Measurements from ENCODE around the gene NFKBIE.
"Not testable (repeated sequence)": the region's sequence is repeated elsewhere in the genome, so short reads cannot be mapped to it uniquely, and the experiment has no call there.

DNA sequence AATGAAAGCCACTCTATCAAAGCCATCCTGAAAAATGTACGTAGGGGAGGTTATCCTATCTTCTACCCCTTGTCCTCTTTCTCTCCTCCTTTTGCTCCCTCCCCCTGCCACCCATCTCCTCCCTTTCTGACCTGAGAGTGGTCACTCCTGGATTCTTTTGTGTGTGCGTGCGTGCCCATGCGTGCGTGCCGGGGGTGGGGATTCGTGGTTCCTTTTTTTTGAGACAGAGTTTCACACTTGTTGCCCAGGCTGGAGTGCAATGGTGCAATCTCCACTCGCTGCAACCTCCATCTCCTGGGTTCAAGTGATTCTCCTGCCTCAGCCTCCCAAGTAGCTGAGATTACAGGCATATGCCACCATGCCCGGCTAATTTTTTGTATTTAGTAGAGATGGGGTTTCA lies 33.9 kb downstream of the NFKBIE start:
- TF ChIP-seq POLR2A (IDR thresholded peaks at IDR 0.05; ENCODE audit: insufficient read depth in 1 of 2, low read depth in 2 of 2, low read length in 2 of 2); CBFB (CRISPR knock-in tag; IDR thresholded peaks at IDR 0.05); YY1 (IDR thresholded peaks at IDR 0.05; ENCODE audit: insufficient read depth, insufficient replicate concordance, low read depth, low read length); ZFP36 (IDR thresholded peaks at IDR 0.05; ENCODE audit: borderline replicate concordance, low read depth, low read length, partially characterized antibody); ZZZ3 (CRISPR knock-in tag; IDR thresholded peaks at IDR 0.05; ENCODE audit: borderline replicate concordance); SP1 (IDR thresholded peaks at IDR 0.05); SP1 (CRISPR knock-in tag; IDR thresholded peaks at IDR 0.05); ARNT2 (CRISPR knock-in tag; IDR thresholded peaks at IDR 0.05; ENCODE audit: low read depth): not testable (repeated sequence)
- TF ChIP-seq, protein P1, sequence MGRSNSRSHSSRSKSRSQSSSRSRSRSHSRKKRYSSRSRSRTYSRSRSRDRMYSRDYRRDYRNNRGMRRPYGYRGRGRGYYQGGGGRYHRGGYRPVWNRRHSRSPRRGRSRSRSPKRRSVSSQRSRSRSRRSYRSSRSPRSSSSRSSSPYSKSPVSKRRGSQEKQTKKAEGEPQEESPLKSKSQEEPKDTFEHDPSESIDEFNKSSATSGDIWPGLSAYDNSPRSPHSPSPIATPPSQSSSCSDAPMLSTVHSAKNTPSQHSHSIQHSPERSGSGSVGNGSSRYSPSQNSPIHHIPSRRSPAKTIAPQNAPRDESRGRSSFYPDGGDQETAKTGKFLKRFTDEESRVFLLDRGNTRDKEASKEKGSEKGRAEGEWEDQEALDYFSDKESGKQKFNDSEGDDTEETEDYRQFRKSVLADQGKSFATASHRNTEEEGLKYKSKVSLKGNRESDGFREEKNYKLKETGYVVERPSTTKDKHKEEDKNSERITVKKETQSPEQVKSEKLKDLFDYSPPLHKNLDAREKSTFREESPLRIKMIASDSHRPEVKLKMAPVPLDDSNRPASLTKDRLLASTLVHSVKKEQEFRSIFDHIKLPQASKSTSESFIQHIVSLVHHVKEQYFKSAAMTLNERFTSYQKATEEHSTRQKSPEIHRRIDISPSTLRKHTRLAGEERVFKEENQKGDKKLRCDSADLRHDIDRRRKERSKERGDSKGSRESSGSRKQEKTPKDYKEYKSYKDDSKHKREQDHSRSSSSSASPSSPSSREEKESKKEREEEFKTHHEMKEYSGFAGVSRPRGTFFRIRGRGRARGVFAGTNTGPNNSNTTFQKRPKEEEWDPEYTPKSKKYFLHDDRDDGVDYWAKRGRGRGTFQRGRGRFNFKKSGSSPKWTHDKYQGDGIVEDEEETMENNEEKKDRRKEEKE (IDR thresholded peaks at IDR 0.05): not testable (repeated sequence)
- TF ChIP-seq, protein P2, sequence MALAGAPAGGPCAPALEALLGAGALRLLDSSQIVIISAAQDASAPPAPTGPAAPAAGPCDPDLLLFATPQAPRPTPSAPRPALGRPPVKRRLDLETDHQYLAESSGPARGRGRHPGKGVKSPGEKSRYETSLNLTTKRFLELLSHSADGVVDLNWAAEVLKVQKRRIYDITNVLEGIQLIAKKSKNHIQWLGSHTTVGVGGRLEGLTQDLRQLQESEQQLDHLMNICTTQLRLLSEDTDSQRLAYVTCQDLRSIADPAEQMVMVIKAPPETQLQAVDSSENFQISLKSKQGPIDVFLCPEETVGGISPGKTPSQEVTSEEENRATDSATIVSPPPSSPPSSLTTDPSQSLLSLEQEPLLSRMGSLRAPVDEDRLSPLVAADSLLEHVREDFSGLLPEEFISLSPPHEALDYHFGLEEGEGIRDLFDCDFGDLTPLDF (CRISPR knock-in tag; IDR thresholded peaks at IDR 0.05): not testable (repeated sequence)
- TF ChIP-seq, protein P3, sequence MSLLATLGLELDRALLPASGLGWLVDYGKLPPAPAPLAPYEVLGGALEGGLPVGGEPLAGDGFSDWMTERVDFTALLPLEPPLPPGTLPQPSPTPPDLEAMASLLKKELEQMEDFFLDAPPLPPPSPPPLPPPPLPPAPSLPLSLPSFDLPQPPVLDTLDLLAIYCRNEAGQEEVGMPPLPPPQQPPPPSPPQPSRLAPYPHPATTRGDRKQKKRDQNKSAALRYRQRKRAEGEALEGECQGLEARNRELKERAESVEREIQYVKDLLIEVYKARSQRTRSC (CRISPR knock-in tag; IDR thresholded peaks at IDR 0.05; ENCODE audit: low read depth): not testable (repeated sequence)

All from HepG2 (cell line).